HG02571 (cell line): Measurements from ENCODE around the gene AMPD3.
"Not testable (repeated sequence)": the region's sequence is repeated elsewhere in the genome, so short reads cannot be mapped to it uniquely, and the experiment has no call there.

Experiments
- ATAC-seq: cut with Tn5 transposase; IDR thresholded peaks from one replicate; pipeline ENCODE4 v1.9.1; 2021; ENCODE audit warnings: mild to moderate bottlenecking, moderate library complexity; ENCODE audit not compliant: unreplicated experiment

The AMPD3 gene

GRCh38 chr11:10436683-10437082, 18.4 kb upstream of the AMPD3 start:
- ATAC-seq = not testable (repeated sequence)

GRCh38 chr11:10438458-10438857, 16.6 kb upstream of the AMPD3 start:
- no peak for ATAC-seq

GRCh38 chr11:10439351-10439750, 15.7 kb upstream of the AMPD3 start:
- no peak for ATAC-seq

- ATAC-seq = no peak
Measured at GRCh38 chr11:10439924-10440323, 15.1 kb upstream of the AMPD3 start.

- no peak for ATAC-seq
Measured at GRCh38 chr11:10440401-10440800, 14.7 kb upstream of the AMPD3 start.

- no peak for ATAC-seq
Measured at GRCh38 chr11:10441091-10441490, 14.0 kb upstream of the AMPD3 start.

GRCh38 chr11:10441652-10442503, 13.2 kb upstream of the AMPD3 start:
- ATAC-seq = peak; percentile 94

- ATAC-seq = no peak
Measured at GRCh38 chr11:10443152-10443551, 11.9 kb upstream of the AMPD3 start.

GRCh38 chr11:10443721-10444235, 11.3 kb upstream of the AMPD3 start:
- ATAC-seq = no peak

- no peak for ATAC-seq
Measured at GRCh38 chr11:10444725-10445315, 10.2 kb upstream of the AMPD3 start.

- no peak for ATAC-seq
Measured at GRCh38 chr11:10447445-10447844, 7.6 kb upstream of the AMPD3 start.

- ATAC-seq = no peak
Measured at GRCh38 chr11:10450462-10451425, 4.3 kb upstream of the AMPD3 start.

GRCh38 chr11:10451426-10452116, 3.5 kb upstream of the AMPD3 start:
- ATAC-seq = no peak

GRCh38 chr11:10452211-10452767, 2.8 kb upstream of the AMPD3 start:
- ATAC-seq = no peak

- ATAC-seq = no peak
Measured at GRCh38 chr11:10453261-10453660, 1.8 kb upstream of the AMPD3 start.

GRCh38 chr11:10455637-10456487, 798 bp downstream of the AMPD3 start:
- ATAC-seq = peak; percentile 61

GRCh38 chr11:10456519-10456918, 1.5 kb downstream of the AMPD3 start:
- ATAC-seq = no peak

GRCh38 chr11:10457901-10458300, 2.8 kb downstream of the AMPD3 start:
- no peak for ATAC-seq
